GM19023 (cell line): ENCODE measurements around the gene C5.

ENCODE experiments used
- ATAC-seq: cut with Tn5 transposase; IDR thresholded peaks from one replicate; pipeline ENCODE4 v1.9.1; 2021; ENCODE audit warnings: mild to moderate bottlenecking, moderate library complexity; ENCODE audit not compliant: unreplicated experiment

C5 gene

GRCh38 chr9:120914396-120914795 lies 135.7 kb downstream of the C5 start:
- no peak for ATAC-seq

GRCh38 chr9:120913647-120914264 lies 136.3 kb downstream of the C5 start:
- ATAC-seq: no peak

- no peak for ATAC-seq
Measured at GRCh38 chr9:120912958-120913646, 137.0 kb downstream of the C5 start.

- no peak for ATAC-seq
Measured at GRCh38 chr9:120911295-120911837, 138.7 kb downstream of the C5 start.

GRCh38 chr9:120910643-120911042 lies 139.4 kb downstream of the C5 start:
- no peak for ATAC-seq

- ATAC-seq: no peak
Measured at GRCh38 chr9:120909904-120910303, 140.2 kb downstream of the C5 start.

- ATAC-seq: no peak
Measured at GRCh38 chr9:120905315-120906164, 144.5 kb downstream of the C5 start.

GRCh38 chr9:120904978-120905301 lies 145.1 kb downstream of the C5 start:
- ATAC-seq: no peak

- ATAC-seq: no peak
Measured at GRCh38 chr9:120904061-120904977, 145.8 kb downstream of the C5 start.

GRCh38 chr9:120902569-120903535 lies 147.2 kb downstream of the C5 start:
- ATAC-seq: no peak
